ENCODE data around the gene MOV10. TPM values are rescaled to one million over a fixed set of nuclear protein-coding genes. Genes with fewer than 3 reads are reported as not detected.

MOV10 gene
- total and polyA plus RNA-seq, 9 of the 15 experiments (the other 6 are each of a cell fraction or from before 2014, with no cell fraction given): 16.7 to 105 (median 49.5) TPM

GRCh38 chr1:112696578-112697314 is 22.3 kb downstream of the MOV10 start (continued):
- TF ChIP-seq ARID4B (CRISPR knock-in tag; IDR thresholded peaks at IDR 0.05) (no peak), ZNF212 (CRISPR knock-in tag; IDR thresholded peaks at IDR 0.05) (no peak), TCF15 (CRISPR knock-in tag; IDR thresholded peaks at IDR 0.05) (no peak), CREBBP (IDR thresholded peaks at IDR 0.05; ENCODE audit: low read depth, low read length) (no peak), NR0B1 (IDR thresholded peaks at IDR 0.05; ENCODE audit: partially characterized antibody) (no peak), RHOXF2B (CRISPR knock-in tag; conservative IDR thresholded peaks at IDR 0.05) (no peak), RCOR1 (IDR thresholded peaks at IDR 0.05; ENCODE audit: borderline replicate concordance in 1 of 2, low read depth in 2 of 2, low read length in 2 of 2) (peak in 1 of 2 experiments; percentile 73; a peak in 2 of 4 replicates), DMBX1 (CRISPR knock-in tag; IDR thresholded peaks at IDR 0.05; ENCODE audit: borderline replicate concordance) (no peak), ZMIZ1 (IDR thresholded peaks at IDR 0.05; ENCODE audit: low read depth in 2 of 2, low read length in 2 of 2) (no peak), SPI1 (IDR thresholded peaks at IDR 0.05; ENCODE audit: borderline replicate concordance, low read depth, low read length) (no peak), NKRF (IDR thresholded peaks at IDR 0.05; ENCODE audit: borderline replicate concordance) (no peak)
